ENCODE measurements around the gene GALNS. TPM values are rescaled to one million over a fixed set of nuclear protein-coding genes. Genes with fewer than 3 reads are reported as not detected.

The GALNS gene, protein sequence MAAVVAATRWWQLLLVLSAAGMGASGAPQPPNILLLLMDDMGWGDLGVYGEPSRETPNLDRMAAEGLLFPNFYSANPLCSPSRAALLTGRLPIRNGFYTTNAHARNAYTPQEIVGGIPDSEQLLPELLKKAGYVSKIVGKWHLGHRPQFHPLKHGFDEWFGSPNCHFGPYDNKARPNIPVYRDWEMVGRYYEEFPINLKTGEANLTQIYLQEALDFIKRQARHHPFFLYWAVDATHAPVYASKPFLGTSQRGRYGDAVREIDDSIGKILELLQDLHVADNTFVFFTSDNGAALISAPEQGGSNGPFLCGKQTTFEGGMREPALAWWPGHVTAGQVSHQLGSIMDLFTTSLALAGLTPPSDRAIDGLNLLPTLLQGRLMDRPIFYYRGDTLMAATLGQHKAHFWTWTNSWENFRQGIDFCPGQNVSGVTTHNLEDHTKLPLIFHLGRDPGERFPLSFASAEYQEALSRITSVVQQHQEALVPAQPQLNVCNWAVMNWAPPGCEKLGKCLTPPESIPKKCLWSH
- total RNA-seq (10 to 100 TPM; 48.6 to 64.3 (median 57.5) TPM), polyA plus RNA-seq (10 to 100 TPM in 1 of 2 donors, 1 to 10 TPM in 1; 9.8 to 11.1 TPM), total RNA-seq (29.6 reads per million, percentile 59 among the genes with 10 or more reads in this experiment)

DNA sequence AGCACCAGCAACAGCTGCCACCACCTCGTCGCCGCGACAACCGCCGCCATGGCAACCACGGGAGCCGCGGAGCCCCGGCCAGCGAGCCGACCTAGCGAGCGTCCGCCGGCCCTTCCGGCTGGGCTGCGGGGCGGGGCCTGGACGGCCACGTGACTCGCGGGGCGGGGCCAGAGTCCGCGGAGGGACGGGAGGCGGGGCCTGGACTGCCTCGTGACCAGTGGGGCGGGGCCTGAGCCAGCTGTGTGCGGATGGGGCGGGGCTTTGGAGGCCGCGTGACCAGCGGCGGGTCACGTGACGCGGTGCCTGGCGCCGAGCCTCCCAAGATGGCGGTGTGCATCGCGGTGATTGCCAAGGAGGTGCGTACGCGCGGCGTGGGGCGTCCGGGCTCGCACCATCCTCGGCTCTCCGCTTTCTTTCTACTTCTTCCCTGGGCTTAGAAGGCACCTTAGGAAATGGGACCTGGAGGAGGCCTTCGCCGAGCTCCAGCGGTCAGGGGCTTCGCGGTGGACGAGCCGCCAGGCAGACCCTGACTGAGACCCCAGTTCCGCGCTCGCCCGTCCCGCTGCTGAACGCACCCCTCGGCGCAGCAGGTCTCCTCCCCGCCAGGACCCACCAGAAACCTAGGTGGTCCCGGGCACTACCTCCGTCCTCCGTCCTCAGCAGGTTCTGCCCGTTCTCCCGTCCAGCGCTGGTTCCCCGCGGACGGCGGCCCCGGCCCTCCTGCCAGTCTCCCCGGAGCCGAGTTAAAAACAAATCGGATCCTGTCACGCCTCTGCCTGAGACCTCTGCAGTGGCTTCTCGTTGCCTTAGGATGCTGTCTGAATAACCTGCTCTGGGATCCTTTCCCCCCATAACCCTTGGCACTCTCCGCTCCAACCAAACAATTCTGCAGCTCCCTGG is at the start of gene GALNS, which contains the start of gene TRAPPC2L:
GALNS (minus strand) TSS at position 120 of the 900 bp plus-strand sequence; CDS start at position 50, 70 bp downstream.
TRAPPC2L (plus strand) TSS at position 300 of the 900 bp plus-strand sequence; CDS start at position 324, 24 bp downstream.
- intact Hi-C loops (cut with micrococcal nuclease) = loop anchor here (1.0 to 10.0 kb wide), 24 partner anchors 41 to 650 kb away; partner anchors contain the start of genes CDH15 (in 2 of the 2), PIEZO1 (in 2 of the 2), ZC3H18 (in 2 of the 2) and CDT1 (in 1 of the 2)
- DNase-seq = peak; percentile 95 to 100 (median 98)
- Mint-ChIP-seq H3K27me3 (no peaks in the 10 kb centered on the region), H3K36me3 (peaks cover 0 to 23% (median 3%) of the 10 kb centered on the region in 5 donors), H3K9me3 (peaks cover 0 to 3% (median 0%) of the 10 kb centered on the region in 11 donors), H3K4me3 (peak within 1 kb of the TSS; percentile 94 to 100 (median 98)), H3K27ac (peak within 1 kb of the TSS; percentile 88 to 100 (median 94)), H3K4me1 (peaks cover 24 to 46% (median 41%) of the 10 kb centered on the region in 7 donors)
- ChIA-PET CTCF (interaction anchor here (0.6 to 3.5 kb wide), 10 partner anchors 42 to 432 kb away, joined by 3 to 15 read pairs (median 5); partner anchors contain the start of gene APRT), POLR2A (interaction anchor here (0.6 to 3.6 kb wide), 36 partner anchors 10 to 1016 kb away, joined by 3 to 42 read pairs (median 3); partner anchors contain the start of genes APRT, CTU2, PABPN1L and RNF166)
- Histone ChIP-seq H3K27me3 (ENCODE audit: control insufficient read depth in 2 of 2, insufficient read depth in 2 of 2, low read length in 2 of 2) (no peaks in the 10 kb centered on the region), H3K4me1 (ENCODE audit: control insufficient read depth in 2 of 2, insufficient read depth in 2 of 2, low read length in 2 of 2) (peaks cover 20 to 25% of the 10 kb centered on the region in 2 donors), H3K9me3 (ENCODE audit: control insufficient read depth in 2 of 3, low read length in 3 of 3) (no peaks in the 10 kb centered on the region), H3K36me3 (ENCODE audit: control insufficient read depth in 2 of 3, insufficient read depth in 3 of 3, low read length in 3 of 3) (peaks cover 1 to 39% (median 7%) of the 10 kb centered on the region in 3 experiments), H3K4me3 (ENCODE audit: low read length) (peak within 1 kb of the TSS; percentile 98), H3K27ac (ENCODE audit: low read depth, low read length) (peak within 1 kb of the TSS; percentile 71)
- peak; percentile 95 for ATAC-seq

DNA sequence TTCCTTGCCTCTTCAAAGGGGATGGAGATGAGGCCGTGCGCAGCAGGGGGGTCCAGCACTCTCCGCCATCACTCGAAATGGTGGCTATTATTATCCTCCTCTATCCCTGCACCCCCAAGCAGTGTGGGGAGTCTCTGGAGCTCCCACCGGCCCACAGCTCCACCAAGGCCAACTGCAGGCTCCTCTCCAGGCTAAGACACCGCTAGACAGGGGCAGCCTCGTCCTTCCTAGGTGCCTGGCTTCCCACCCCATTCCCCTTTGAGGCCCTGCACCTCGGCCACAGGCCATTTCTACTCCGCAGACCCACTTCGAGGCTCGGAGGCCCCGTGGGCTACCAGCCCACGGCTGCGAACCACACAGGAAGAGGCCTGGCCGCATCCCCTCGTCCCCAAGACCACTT is 49.3 kb upstream of the GALNS start:
- ATAC-seq = no peak
- CTCF ChIA-PET = no interaction called here

DNA sequence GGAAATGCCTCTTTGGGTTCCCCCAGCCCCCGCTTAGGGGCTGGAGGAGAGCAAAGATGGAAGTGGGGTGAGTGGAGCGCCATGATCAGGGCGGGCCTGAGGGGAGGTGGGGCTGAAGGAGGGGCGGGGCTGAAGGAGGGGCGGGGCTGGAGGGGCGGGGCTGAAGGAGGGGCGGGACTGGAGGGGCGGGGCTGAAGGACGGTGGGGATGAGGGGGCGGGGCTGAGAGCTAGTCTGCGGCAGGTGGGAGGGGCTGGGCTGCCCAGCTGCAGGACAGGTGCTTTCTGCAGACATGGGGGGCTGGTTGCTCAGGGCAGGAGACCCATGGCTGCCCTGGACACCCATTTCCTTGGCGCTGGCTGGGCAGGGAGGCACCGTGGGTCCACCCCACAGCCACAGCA is 48.8 kb upstream of the GALNS start:
- peaks cover 0 to 4% (median 0%) of the 10 kb centered on the region in 7 donors for H3K4me1 Mint-ChIP-seq
- H3K36me3 Mint-ChIP-seq = no peaks in the 10 kb centered on the region
- no peak for ATAC-seq
- H3K27ac ChIP-seq (ENCODE audit: low read depth, low read length) = no peak overlapping the region
- no peaks in the 10 kb centered on the region for H3K9me3 ChIP-seq (ENCODE audit: control insufficient read depth in 2 of 3, low read length in 3 of 3)
- no peak for DNase-seq
- H3K27me3 Mint-ChIP-seq = no peaks in the 10 kb centered on the region
- no peaks in the 10 kb centered on the region for H3K4me1 ChIP-seq (ENCODE audit: control insufficient read depth in 2 of 2, insufficient read depth in 2 of 2, low read length in 2 of 2)
- ChIA-PET POLR2A (no interaction called here), CTCF (no interaction called here)
- H3K9me3 Mint-ChIP-seq = no peaks in the 10 kb centered on the region
- no peak overlapping the region for H3K27ac Mint-ChIP-seq
- H3K4me3 ChIP-seq (ENCODE audit: low read length) = no peak overlapping the region
- no peaks in the 10 kb centered on the region for H3K36me3 ChIP-seq (ENCODE audit: control insufficient read depth in 2 of 3, insufficient read depth in 3 of 3, low read length in 3 of 3)
- H3K27me3 ChIP-seq (ENCODE audit: control insufficient read depth in 2 of 2, insufficient read depth in 2 of 2, low read length in 2 of 2) = no peaks in the 10 kb centered on the region
- H3K4me3 Mint-ChIP-seq = no peak overlapping the region
- intact Hi-C loops (cut with micrococcal nuclease) = no loop called here

More for the DNA sequence above, 49.3 kb upstream of the GALNS start:
- H3K27me3 ChIP-seq (ENCODE audit: control insufficient read depth in 2 of 2, insufficient read depth in 2 of 2, low read length in 2 of 2) = no peaks in the 10 kb centered on the region
- Mint-ChIP-seq H3K36me3 (no peaks in the 10 kb centered on the region), H3K9me3 (no peaks in the 10 kb centered on the region), H3K4me1 (peaks cover 0 to 4% (median 0%) of the 10 kb centered on the region in 7 donors), H3K4me3 (no peak overlapping the region), H3K27ac (no peak overlapping the region), H3K27me3 (no peaks in the 10 kb centered on the region)
- no peaks in the 10 kb centered on the region for H3K4me1 ChIP-seq (ENCODE audit: control insufficient read depth in 2 of 2, insufficient read depth in 2 of 2, low read length in 2 of 2)
- no peaks in the 10 kb centered on the region for H3K9me3 ChIP-seq (ENCODE audit: control insufficient read depth in 2 of 3, low read length in 3 of 3)
- DNase-seq = no peak
- POLR2A ChIA-PET = no interaction called here
- no peak overlapping the region for H3K4me3 ChIP-seq (ENCODE audit: low read length)
- intact Hi-C loops (cut with micrococcal nuclease) = no loop called here
- H3K36me3 ChIP-seq (ENCODE audit: control insufficient read depth in 2 of 3, insufficient read depth in 3 of 3, low read length in 3 of 3) = no peaks in the 10 kb centered on the region
- no peak overlapping the region for H3K27ac ChIP-seq (ENCODE audit: low read depth, low read length)

DNA sequence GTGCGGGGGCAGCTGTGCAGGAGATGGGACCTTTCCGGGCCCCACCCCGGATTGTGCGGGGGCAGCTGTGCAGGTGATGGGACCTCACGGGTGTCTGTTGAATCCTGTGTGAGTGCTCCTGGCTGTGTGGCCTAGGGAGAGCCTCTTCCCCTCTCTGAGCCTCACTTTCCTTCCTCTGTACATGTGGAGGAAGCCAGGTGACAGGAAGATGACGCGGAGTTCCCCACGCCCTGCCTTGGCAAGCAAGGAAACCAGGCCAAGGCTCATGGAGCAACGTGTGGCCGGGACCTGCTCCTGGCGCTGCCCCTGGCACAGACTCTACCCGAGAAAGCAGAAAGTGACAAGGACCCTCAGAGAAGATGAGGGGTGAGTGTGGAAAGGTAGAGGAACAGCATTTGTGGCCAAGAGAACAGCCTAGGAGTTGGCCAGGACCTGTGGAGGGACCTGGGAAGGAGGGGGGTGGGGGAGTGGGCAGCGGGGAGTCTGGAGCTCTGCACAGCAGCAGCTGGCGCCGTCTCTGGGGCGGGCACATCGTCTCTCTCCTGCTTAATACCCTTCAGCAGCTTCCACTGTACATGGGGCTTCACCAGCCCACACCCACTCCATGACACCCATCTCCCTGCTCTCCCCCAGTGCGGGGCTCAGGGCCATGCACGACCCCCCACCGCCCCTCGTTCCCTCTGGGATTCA is 48.1 kb upstream of the GALNS start:
- Mint-ChIP-seq H3K36me3 (no peaks in the 10 kb centered on the region), H3K4me3 (no peak overlapping the region), H3K27me3 (no peaks in the 10 kb centered on the region), H3K4me1 (peaks cover 0 to 4% (median 0%) of the 10 kb centered on the region in 7 donors), H3K9me3 (no peaks in the 10 kb centered on the region), H3K27ac (no peak overlapping the region)
- intact Hi-C loops (cut with micrococcal nuclease) = no loop called here
- no peaks in the 10 kb centered on the region for H3K36me3 ChIP-seq (ENCODE audit: control insufficient read depth in 2 of 3, insufficient read depth in 3 of 3, low read length in 3 of 3)
- no peak for ATAC-seq
- no peaks in the 10 kb centered on the region for H3K27me3 ChIP-seq (ENCODE audit: control insufficient read depth in 2 of 2, insufficient read depth in 2 of 2, low read length in 2 of 2)
- no peaks in the 10 kb centered on the region for H3K4me1 ChIP-seq (ENCODE audit: control insufficient read depth in 2 of 2, insufficient read depth in 2 of 2, low read length in 2 of 2)
- no peak overlapping the region for H3K27ac ChIP-seq (ENCODE audit: low read depth, low read length)
- no peaks in the 10 kb centered on the region for H3K9me3 ChIP-seq (ENCODE audit: control insufficient read depth in 2 of 3, low read length in 3 of 3)
- no peak overlapping the region for H3K4me3 ChIP-seq (ENCODE audit: low read length)
- DNase-seq = no peak
- POLR2A ChIA-PET = no interaction called here
- CTCF ChIA-PET = no interaction called here

DNA sequence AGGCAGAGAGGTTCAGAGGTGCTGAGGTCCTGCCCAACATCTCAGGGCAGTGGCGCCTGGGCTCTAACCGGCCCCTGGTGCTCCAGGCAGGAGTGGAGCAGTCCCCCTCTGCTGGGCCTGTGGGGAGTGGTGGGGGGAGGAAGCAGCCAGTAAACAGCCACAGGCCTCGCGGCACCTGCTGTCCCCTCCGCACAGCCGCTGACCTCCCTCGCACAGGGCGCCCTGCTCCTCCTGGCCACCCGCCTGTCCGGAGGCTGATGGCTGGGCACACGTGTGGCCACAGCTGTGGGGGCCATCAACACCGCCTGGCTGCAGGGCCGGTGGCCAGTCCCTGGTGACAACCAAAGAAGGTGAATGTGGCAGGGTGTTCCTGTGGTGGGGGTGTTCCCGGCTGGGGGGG is 46.5 kb upstream of the GALNS start:
- intact Hi-C loops (cut with micrococcal nuclease) = no loop called here
- Mint-ChIP-seq H3K9me3 (no peaks in the 10 kb centered on the region), H3K4me3 (no peak overlapping the region), H3K27me3 (no peaks in the 10 kb centered on the region), H3K27ac (no peak overlapping the region), H3K36me3 (no peaks in the 10 kb centered on the region), H3K4me1 (peaks cover 0 to 4% (median 0%) of the 10 kb centered on the region in 7 donors)
- ATAC-seq (no peak), DNase-seq (no peak)
- no peaks in the 10 kb centered on the region for H3K4me1 ChIP-seq (ENCODE audit: control insufficient read depth in 2 of 2, insufficient read depth in 2 of 2, low read length in 2 of 2)
- no peaks in the 10 kb centered on the region for H3K36me3 ChIP-seq (ENCODE audit: control insufficient read depth in 2 of 3, insufficient read depth in 3 of 3, low read length in 3 of 3)
- H3K27me3 ChIP-seq (ENCODE audit: control insufficient read depth in 2 of 2, insufficient read depth in 2 of 2, low read length in 2 of 2) = no peaks in the 10 kb centered on the region
- no peak overlapping the region for H3K4me3 ChIP-seq (ENCODE audit: low read length)
- POLR2A ChIA-PET = no interaction called here
- CTCF ChIA-PET = no interaction called here
- H3K9me3 ChIP-seq (ENCODE audit: control insufficient read depth in 2 of 3, low read length in 3 of 3) = no peaks in the 10 kb centered on the region
- no peak overlapping the region for H3K27ac ChIP-seq (ENCODE audit: low read depth, low read length)

DNA sequence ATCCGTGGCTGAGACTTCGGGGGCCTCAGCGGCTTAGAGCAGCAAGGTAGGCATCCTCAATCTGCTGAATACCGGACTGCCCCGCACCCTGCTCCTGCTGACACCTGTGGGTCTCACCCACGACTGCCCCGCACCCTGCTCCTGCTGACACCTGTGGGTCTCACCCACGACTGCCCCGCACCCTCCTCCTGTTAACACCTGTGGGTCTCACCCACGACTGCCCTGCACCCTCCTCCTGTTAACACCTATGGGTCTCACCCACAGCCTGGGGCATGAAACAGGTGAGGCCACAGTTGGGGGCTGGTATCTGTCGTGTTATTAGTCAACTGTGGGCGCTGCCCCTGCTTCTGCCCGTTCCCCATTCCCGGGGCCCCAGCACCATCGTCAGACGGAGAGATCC is 46.0 kb upstream of the GALNS start:
- ChIA-PET POLR2A (no interaction called here), CTCF (no interaction called here)
- intact Hi-C loops (cut with micrococcal nuclease) = no loop called here
- ATAC-seq (no peak), DNase-seq (no peak)
- Mint-ChIP-seq H3K4me3 (no peak overlapping the region), H3K4me1 (peaks cover 0 to 4% (median 0%) of the 10 kb centered on the region in 7 donors), H3K27me3 (no peaks in the 10 kb centered on the region), H3K27ac (no peak overlapping the region), H3K9me3 (no peaks in the 10 kb centered on the region), H3K36me3 (no peaks in the 10 kb centered on the region)
- no peaks in the 10 kb centered on the region for H3K27me3 ChIP-seq (ENCODE audit: control insufficient read depth in 2 of 2, insufficient read depth in 2 of 2, low read length in 2 of 2)
- no peaks in the 10 kb centered on the region for H3K36me3 ChIP-seq (ENCODE audit: control insufficient read depth in 2 of 3, insufficient read depth in 3 of 3, low read length in 3 of 3)
- H3K27ac ChIP-seq (ENCODE audit: low read depth, low read length) = no peak overlapping the region
- no peak overlapping the region for H3K4me3 ChIP-seq (ENCODE audit: low read length)
- H3K9me3 ChIP-seq (ENCODE audit: control insufficient read depth in 2 of 3, low read length in 3 of 3) = no peaks in the 10 kb centered on the region
- H3K4me1 ChIP-seq (ENCODE audit: control insufficient read depth in 2 of 2, insufficient read depth in 2 of 2, low read length in 2 of 2) = no peaks in the 10 kb centered on the region

All from naive thymus-derived CD4-positive, alpha-beta T cell (primary cell).